Muscle of leg (tissue), 11 donors: ENCODE measurements around the gene TRPM5. TPM values are rescaled to one million over a fixed set of nuclear protein-coding genes. Genes with fewer than 3 reads are reported as not detected.

Source experiments
- DNase-seq: peaks from one replicate; pipeline ENCODE4 v3.0.0; 2013
- H3K27ac ChIP-seq: one replicate; pipeline ENCODE4 v1.5.1; 2013; ENCODE audit warnings: mild to moderate bottlenecking, low read length, control low read depth
- H3K27me3 ChIP-seq: one replicate; pipeline ENCODE4 v1.6.1; 2013; ENCODE audit warnings: low read length; ENCODE audit not compliant: control insufficient read depth, insufficient read depth
- H3K36me3 ChIP-seq: one replicate; pipeline ENCODE4 v1.6.1; 2013; ENCODE audit warnings: low read length; ENCODE audit not compliant: control insufficient read depth, insufficient read depth
- H3K4me1 ChIP-seq: one replicate; pipeline ENCODE4 v1.6.1; 2013; ENCODE audit warnings: low read length; ENCODE audit not compliant: control insufficient read depth, insufficient read depth
- H3K4me3 ChIP-seq: one replicate; pipeline ENCODE4 v1.5.1; 2013; ENCODE audit warnings: low read length, control low read depth
- H3K9me3 ChIP-seq: replicated peaks from 2 replicates; pipeline ENCODE4 v1.6.1; 2013; ENCODE audit warnings: low read depth, low read length; ENCODE audit not compliant: control insufficient read depth
- WGBS: methylation state at CpG from one replicate; pipeline ENCODE4 v1.1.5; 2013; ENCODE audit warnings: missing lambda C conversion rate; ENCODE audit not compliant: insufficient coverage; 5-methylcytosine and 5-hydroxymethylcytosine counted together
- polyA plus RNA-seq, 8 donors: library from polyadenylated mRNA; unstranded; fragments of 120-200 nt; gene quantifications; one replicate each; pipeline versions ENCODE4 v1.2.1 to v1.2.3, GENCODE V29; 2013; ENCODE audit warnings: inconsistent platforms in 1 of 8, low replicate concordance in 1 of 8; ENCODE audit not compliant: insufficient read length in 8 of 8, insufficient read depth in 1 of 8
- total RNA-seq: library from RNA; stranded (reverse); fragments of 120-200 nt; gene quantifications from one replicate; pipeline ENCODE4 v1.2.4, GENCODE V29; 2013

TRPM5 gene
- total and polyA plus RNA-seq, 9 donors = under 0.01 to 0.05 (median 0.04) TPM; not detected in 5

- Histone ChIP-seq H3K4me3 (no peak overlapping the region), H3K36me3 (no peaks in the 10 kb centered on the region), H3K27ac (no peak overlapping the region), H3K9me3 (no peaks in the 10 kb centered on the region), H3K27me3 (peaks cover 17% of the 10 kb centered on the region), H3K4me1 (no peaks in the 10 kb centered on the region)
- WGBS = 83% methylated on average over 4 of the region's 13 CpGs
- DNase-seq = no peak
These were observed 7.7 kb downstream of the TRPM5 start for GRCh38 chr11:2436521-2437031.

- H3K4me1 ChIP-seq = no peaks in the 10 kb centered on the region
- no peak overlapping the region for H3K27ac ChIP-seq
- no peaks in the 10 kb centered on the region for H3K9me3 ChIP-seq
- WGBS = 85% methylated on average over 7 of the region's 10 CpGs
- no peak overlapping the region for H3K4me3 ChIP-seq
- H3K27me3 ChIP-seq = peaks cover 16% of the 10 kb centered on the region
- H3K36me3 ChIP-seq = no peaks in the 10 kb centered on the region
- no peak for DNase-seq
These were observed 8.2 kb downstream of the TRPM5 start for GRCh38 chr11:2436013-2436520.

- Histone ChIP-seq H3K4me3 (no peak overlapping the region), H3K9me3 (no peaks in the 10 kb centered on the region), H3K27me3 (peaks cover 10% of the 10 kb centered on the region), H3K27ac (no peak overlapping the region), H3K4me1 (no peaks in the 10 kb centered on the region), H3K36me3 (no peaks in the 10 kb centered on the region)
- no peak for DNase-seq
- WGBS = 85% methylated on average over 12 of the region's 12 CpGs
These were observed 8.9 kb downstream of the TRPM5 start for GRCh38 chr11:2435288-2436012.

GRCh38 chr11:2434506-2435255, 9.6 kb downstream of the TRPM5 start:
- WGBS = 81% methylated on average over 6 of the region's 11 CpGs
- no peaks in the 10 kb centered on the region for H3K9me3 ChIP-seq
- no peaks in the 10 kb centered on the region for H3K36me3 ChIP-seq
- H3K27me3 ChIP-seq = peaks cover 10% of the 10 kb centered on the region
- no peak overlapping the region for H3K4me3 ChIP-seq
- no peak overlapping the region for H3K27ac ChIP-seq
- no peaks in the 10 kb centered on the region for H3K4me1 ChIP-seq
- no peak for DNase-seq

- H3K27me3 ChIP-seq = peaks cover 10% of the 10 kb centered on the region
- H3K4me3 ChIP-seq = no peak overlapping the region
- H3K27ac ChIP-seq = no peak overlapping the region
- H3K4me1 ChIP-seq = no peaks in the 10 kb centered on the region
- no peaks in the 10 kb centered on the region for H3K36me3 ChIP-seq
- DNase-seq = no peak
- H3K9me3 ChIP-seq = no peaks in the 10 kb centered on the region
- 97% methylated on average over 8 of the region's 8 CpGs for WGBS
These were observed 10.3 kb downstream of the TRPM5 start for GRCh38 chr11:2434008-2434407.

GRCh38 chr11:2433106-2433925, 11.0 kb downstream of the TRPM5 start:
- peaks cover 10% of the 10 kb centered on the region for H3K27me3 ChIP-seq
- no peaks in the 10 kb centered on the region for H3K9me3 ChIP-seq
- DNase-seq = no peak
- H3K27ac ChIP-seq = no peak overlapping the region
- H3K4me3 ChIP-seq = no peak overlapping the region
- 71% methylated on average over 22 of the region's 22 CpGs for WGBS
- H3K36me3 ChIP-seq = no peaks in the 10 kb centered on the region
- no peaks in the 10 kb centered on the region for H3K4me1 ChIP-seq

- H3K36me3 ChIP-seq = no peaks in the 10 kb centered on the region
- no peaks in the 10 kb centered on the region for H3K9me3 ChIP-seq
- H3K4me1 ChIP-seq = no peaks in the 10 kb centered on the region
- WGBS = 87% methylated on average over 8 of the region's 13 CpGs
- peaks cover 10% of the 10 kb centered on the region for H3K27me3 ChIP-seq
- no peak overlapping the region for H3K27ac ChIP-seq
- no peak for DNase-seq
- H3K4me3 ChIP-seq = no peak overlapping the region
These were observed 11.7 kb downstream of the TRPM5 start for GRCh38 chr11:2432628-2433071.

- WGBS = 54% methylated on average over 15 of the region's 15 CpGs
- Histone ChIP-seq H3K36me3 (no peaks in the 10 kb centered on the region), H3K4me1 (no peaks in the 10 kb centered on the region), H3K27ac (no peak overlapping the region), H3K27me3 (peaks cover 5% of the 10 kb centered on the region), H3K9me3 (no peaks in the 10 kb centered on the region), H3K4me3 (no peak overlapping the region)
- DNase-seq = no peak
These were observed 12.1 kb downstream of the TRPM5 start for GRCh38 chr11:2432171-2432621.

GRCh38 chr11:2431395-2431794, 12.9 kb downstream of the TRPM5 start:
- no peak for DNase-seq
- H3K9me3 ChIP-seq = no peaks in the 10 kb centered on the region
- H3K4me1 ChIP-seq = no peaks in the 10 kb centered on the region
- H3K36me3 ChIP-seq = no peaks in the 10 kb centered on the region
- H3K27ac ChIP-seq = no peak overlapping the region
- H3K27me3 ChIP-seq = peaks cover 2% of the 10 kb centered on the region
- 83% methylated on average over 1 of the region's 1 CpG for WGBS
- no peak overlapping the region for H3K4me3 ChIP-seq
